Neural crest cell (in vitro differentiated cells): ENCODE measurements around the gene ARHGAP15. TPM values are rescaled to one million over a fixed set of nuclear protein-coding genes. Genes with fewer than 3 reads are reported as not detected.
A peak's percentile ranks its signal among the peaks of the same experiment; 100 is the strongest.

Experiments used
- DNase-seq: peaks from one replicate; pipeline ENCODE4 v3.0.0; 2021; ENCODE audit warnings: low read depth, mixed read lengths, low spot score
- H3K27ac Mint-ChIP-seq: one replicate; pipeline ENCODE4 v1.8.0; 2021; ENCODE audit warnings: mild to moderate bottlenecking, mixed read lengths; ENCODE audit not compliant: unreplicated experiment
- H3K27me3 Mint-ChIP-seq: 2 replicates; pipeline ENCODE4 v1.8.0; 2021; ENCODE audit warnings: low read depth, mild to moderate bottlenecking, mixed read lengths
- H3K36me3 Mint-ChIP-seq: 2 replicates; pipeline ENCODE4 v1.8.0; 2021; ENCODE audit warnings: low read depth, mild to moderate bottlenecking, mixed read lengths
- H3K4me1 Mint-ChIP-seq: 2 replicates; pipeline ENCODE4 v1.8.0; 2021; ENCODE audit warnings: mixed read lengths
- H3K4me3 Mint-ChIP-seq: one replicate; pipeline ENCODE4 v1.8.0; 2021; ENCODE audit warnings: mild to moderate bottlenecking, mixed read lengths
- H3K9me3 Mint-ChIP-seq: 2 replicates; pipeline ENCODE4 v1.8.0; 2021; ENCODE audit warnings: mixed read lengths
- CTCF ChIP-seq: fragments of 200-600 bp; sonication (generic); conservative IDR thresholded peaks from 2 replicates; pipeline ENCODE4 v1.5.0; 2021; ENCODE audit warnings: antibody characterized with exemption, mild to moderate bottlenecking
- total RNA-seq: library from RNA; stranded (reverse); gene quantifications from 2 replicates; pipeline ENCODE4 v1.2.1, GENCODE V29; 2021

ARHGAP15 gene
- total RNA-seq, 1 donor from 2014 or later, result 2.8 TPM

GRCh38 chr2:143603846-143604565 lies 474.8 kb downstream of the ARHGAP15 start:
- DNase-seq, result no peak
- Mint-ChIP-seq H3K27me3 (no peaks in the 10 kb centered on the region), H3K9me3 (peaks cover 6% of the 10 kb centered on the region), H3K27ac (peak overlapping the region; percentile 97), H3K4me1 (peaks cover 69% of the 10 kb centered on the region), H3K4me3 (peak overlapping the region; percentile 81), H3K36me3 (peaks cover 3% of the 10 kb centered on the region)
- no peak for TF ChIP-seq CTCF

- H3K27me3 Mint-ChIP-seq, result no peaks in the 10 kb centered on the region
- peak overlapping the region; percentile 24 for H3K4me3 Mint-ChIP-seq
- no peak for DNase-seq
- no peak overlapping the region for H3K27ac Mint-ChIP-seq
- peaks cover 4% of the 10 kb centered on the region for H3K9me3 Mint-ChIP-seq
- no peak for TF ChIP-seq CTCF
- H3K4me1 Mint-ChIP-seq, result peaks cover 75% of the 10 kb centered on the region
- H3K36me3 Mint-ChIP-seq, result no peaks in the 10 kb centered on the region
Observed at GRCh38 chr2:143604566-143604959, 475.3 kb downstream of the ARHGAP15 start.

GRCh38 chr2:143607231-143608062 lies 478.2 kb downstream of the ARHGAP15 start:
- peak overlapping the region; percentile 71 for H3K4me3 Mint-ChIP-seq

GRCh38 chr2:143608063-143608423 lies 478.8 kb downstream of the ARHGAP15 start:
- DNase-seq, result no peak
- Mint-ChIP-seq H3K27ac (peak overlapping the region; percentile 98), H3K4me1 (peaks cover 71% of the 10 kb centered on the region), H3K36me3 (no peaks in the 10 kb centered on the region), H3K4me3 (peak overlapping the region; percentile 71), H3K9me3 (no peaks in the 10 kb centered on the region), H3K27me3 (no peaks in the 10 kb centered on the region)
- TF ChIP-seq CTCF, result no peak

More at GRCh38 chr2:143607231-143608062, 478.2 kb downstream of the ARHGAP15 start:
- peak overlapping the region; percentile 98 for H3K27ac Mint-ChIP-seq
- H3K4me1 Mint-ChIP-seq, result peaks cover 77% of the 10 kb centered on the region
- TF ChIP-seq CTCF, result no peak
- DNase-seq, result peak; percentile 13
- H3K27me3 Mint-ChIP-seq, result no peaks in the 10 kb centered on the region
- H3K36me3 Mint-ChIP-seq, result no peaks in the 10 kb centered on the region
- no peaks in the 10 kb centered on the region for H3K9me3 Mint-ChIP-seq

GRCh38 chr2:143608758-143609157 lies 479.5 kb downstream of the ARHGAP15 start:
- peaks cover 2% of the 10 kb centered on the region for H3K36me3 Mint-ChIP-seq
- peaks cover 2% of the 10 kb centered on the region for H3K9me3 Mint-ChIP-seq
- H3K27ac Mint-ChIP-seq, result peak overlapping the region; percentile 54
- no peaks in the 10 kb centered on the region for H3K27me3 Mint-ChIP-seq
- H3K4me3 Mint-ChIP-seq, result peak overlapping the region; percentile 13
- DNase-seq, result no peak
- peaks cover 68% of the 10 kb centered on the region for H3K4me1 Mint-ChIP-seq
- no peak for TF ChIP-seq CTCF
